Bronchial epithelial cell (primary cell): ENCODE data around the gene TAF6L. TPM values are rescaled to one million over a fixed set of nuclear protein-coding genes. Genes with fewer than 3 reads are reported as not detected.
"Not testable (repeated sequence)": the region's sequence is repeated elsewhere in the genome, so short reads cannot be mapped to it uniquely, and the experiment has no call there.

Experiments
- DNase-seq: peaks from one replicate; pipeline ENCODE4 v3.0.0-alpha.2; 2010; ENCODE audit warnings: low read depth
- FAIRE-seq: peaks from 2 replicates; lab custom pipeline; 2011; peaks lifted over from hg19 to GRCh38; lab: Jason Lieb, UNC
- H3K27me3 ChIP-seq: 2 replicates; pipeline ENCODE4 v1.5.1; 2011; ENCODE audit warnings: low read length; ENCODE audit not compliant: control insufficient read depth, insufficient read depth
- H3K36me3 ChIP-seq: 2 replicates; pipeline ENCODE4 v1.5.1; 2011; ENCODE audit warnings: low read length; ENCODE audit not compliant: control insufficient read depth, insufficient read depth
- H3K4me3 ChIP-seq: 2 replicates; pipeline ENCODE4 v1.5.1; 2011; ENCODE audit warnings: mild to moderate bottlenecking, low read depth, low read length, control low read depth
- CTCF ChIP-seq: IDR thresholded peaks from 2 replicates; pipeline ENCODE4 v1.5.1; 2011; ENCODE audit warnings: mild to moderate bottlenecking, moderate library complexity, low read length, control low read depth, inconsistent platforms; ENCODE audit not compliant: insufficient read depth, severe bottlenecking
- total RNA-seq: library from RNA; depleted of rRNA; stranded (reverse); fragments of >200 nt; gene quantifications from 2 replicates; pipeline ENCODE4 v1.2.1, GENCODE V29; 2014

TAF6L gene
- total RNA-seq, 1 donor from 2014 or later: 17.1 TPM

GRCh38 chr11:62816557-62816956, 45.4 kb downstream of the TAF6L start:
- H3K4me3 ChIP-seq: no peak overlapping the region
- H3K36me3 ChIP-seq: peaks cover 1% of the 10 kb centered on the region
- DNase-seq (no peak), FAIRE-seq (no peak)
- no peaks in the 10 kb centered on the region for H3K27me3 ChIP-seq
- no peak for TF ChIP-seq CTCF

- H3K36me3 ChIP-seq: peaks cover 1% of the 10 kb centered on the region
- no peak overlapping the region for H3K4me3 ChIP-seq
- DNase-seq (no peak), FAIRE-seq (no peak)
- no peak for TF ChIP-seq CTCF
- H3K27me3 ChIP-seq: no peaks in the 10 kb centered on the region
Observed at GRCh38 chr11:62817129-62817528, 45.9 kb downstream of the TAF6L start.

- FAIRE-seq: no peak
- no peak overlapping the region for H3K4me3 ChIP-seq
- H3K27me3 ChIP-seq: no peaks in the 10 kb centered on the region
- H3K36me3 ChIP-seq: peaks cover 27% of the 10 kb centered on the region
- no peak for TF ChIP-seq CTCF
- DNase-seq: no peak
Observed at GRCh38 chr11:62823677-62824076, 52.5 kb downstream of the TAF6L start.

GRCh38 chr11:62828130-62828529, 56.9 kb downstream of the TAF6L start:
- H3K4me3 ChIP-seq, FAIRE-seq, DNase-seq, H3K27me3 ChIP-seq: not testable (repeated sequence)
- peaks cover 25% of the 10 kb centered on the region for H3K36me3 ChIP-seq

GRCh38 chr11:62830904-62831519, 59.8 kb downstream of the TAF6L start:
- Histone ChIP-seq H3K4me3 (peak overlapping the region; percentile 88), H3K27me3 (no peaks in the 10 kb centered on the region), H3K36me3 (peaks cover 26% of the 10 kb centered on the region)
- no peak for TF ChIP-seq CTCF
- DNase-seq: no peak
- no peak for FAIRE-seq

GRCh38 chr11:62831520-62832335, 60.5 kb downstream of the TAF6L start, which contains the start of gene STX5:
TSS of gene STX5 (minus strand) at chr11:62832051. CDS start at chr11:62831243, 808 bp downstream.
- H3K27me3 ChIP-seq: no peaks in the 10 kb centered on the region
- DNase-seq: peak; percentile 95
- H3K36me3 ChIP-seq: peaks cover 27% of the 10 kb centered on the region
- H3K4me3 ChIP-seq: peak within 1 kb of the TSS; percentile 88
- no peak for FAIRE-seq
- TF ChIP-seq CTCF: no peak
